GM12878 (cell line): ENCODE results near the gene MRPL2. TPM values are rescaled to one million over a fixed set of nuclear protein-coding genes. Genes with fewer than 3 reads are reported as not detected.
A peak's percentile ranks its signal among the peaks of the same experiment; 100 is the strongest.

Source experiments
- ATAC-seq: fragments of 200-7000 bp; cut with Tn5 transposase; 3 replicates; pipeline ENCODE4 v1.9.1; 2020; ENCODE audit warnings: mild to moderate bottlenecking, moderate library complexity
- Bru-seq: library from RNA; stranded (reverse); fragments of 400-500 nt; gene quantifications from one replicate; lab custom pipeline; 2021; lab: Mats Ljungman, UMichigan
- BruChase-seq, 2 experiments: library from RNA; stranded (reverse); fragments of 400-500 nt; gene quantifications; one replicate each; lab custom pipeline; 2021; lab: Mats Ljungman, UMichigan
- BruUV-seq: library from RNA; stranded (reverse); fragments of 400-500 nt; replicated peaks from 2 replicates; lab custom pipeline; 2021; lab: Mats Ljungman, UMichigan
- CTCF ChIA-PET: fragments of 300-600 bp; sonication (Branson Sonifier 250); formaldehyde crosslinking; extraction: SDS; loops from one replicate; lab custom pipeline; 2021; ENCODE audit warnings: inconsistent platforms; lab: Yijun Ruan, JAX
- POLR2A ChIA-PET: fragments of 350-600 bp; formaldehyde crosslinking; extraction: SDS; loops from one replicate; lab custom pipeline; 2021; ENCODE audit warnings: inconsistent platforms; lab: Charles Lee
- RAD21 ChIA-PET: fragments of 300-600 bp; sonication (Branson Sonifier 250); formaldehyde crosslinking; loops from one replicate; lab custom pipeline; 2023; ENCODE audit warnings: antibody characterized with exemption; ENCODE audit not compliant: unreplicated experiment; lab: Charles Lee
- SMC1A ChIA-PET: fragments of 300-600 bp; sonication (Branson Sonifier 250); formaldehyde crosslinking; loops from one replicate; lab custom pipeline; 2023; ENCODE audit not compliant: unreplicated experiment, uncharacterized antibody; lab: Charles Lee
- DNase-seq: peaks from one replicate; pipeline ENCODE4 v3.0.0-alpha.2; 2011; ENCODE audit warnings: low read depth, low spot score
- FAIRE-seq: peaks from 3 replicates; lab custom pipeline; 2011; peaks lifted over from hg19 to GRCh38; lab: Jason Lieb, UNC
- H2AFZ ChIP-seq: 2 replicates; pipeline ENCODE4 v1.6.0; 2011; ENCODE audit warnings: low read depth, low read length, control low read depth; ENCODE audit not compliant: control insufficient read depth
- H3K27ac ChIP-seq: 2 replicates; pipeline ENCODE4 v1.5.1; 2011; ENCODE audit warnings: control low read depth; ENCODE audit not compliant: control insufficient read depth, insufficient read depth
- H3K27me3 ChIP-seq, 2 experiments: replicated peaks in 1 of 2; 2 replicates each; pipeline versions ENCODE4 v1.6.0 to v1.6.1; 2011; ENCODE audit warnings: low read length in 1 of 2; ENCODE audit not compliant: control insufficient read depth in 2 of 2, insufficient read depth in 2 of 2
- H3K36me3 ChIP-seq, 2 experiments: 2 replicates each; pipeline ENCODE4 v1.5.1; 2011; ENCODE audit warnings: low read length in 1 of 2; ENCODE audit not compliant: control insufficient read depth in 2 of 2, insufficient read depth in 2 of 2
- H3K4me1 ChIP-seq: 2 replicates; pipeline ENCODE4 v1.6.1; 2011; ENCODE audit warnings: mild to moderate bottlenecking, low read length, moderate library complexity, mixed read lengths; ENCODE audit not compliant: control insufficient read depth, insufficient read depth
- H3K4me2 ChIP-seq: 2 replicates; pipeline ENCODE4 v1.6.0; 2011; ENCODE audit warnings: control low read depth; ENCODE audit not compliant: control insufficient read depth, insufficient read depth
- H3K4me3 ChIP-seq: fragments of 200-600 bp; sonication (generic); 2 replicates; pipeline ENCODE4 v1.5.1; 2016
- H3K79me2 ChIP-seq: 2 replicates; pipeline ENCODE4 v1.6.0; 2011; ENCODE audit warnings: low read length; ENCODE audit not compliant: control insufficient read depth, insufficient read depth
- H3K9ac ChIP-seq: 2 replicates; pipeline ENCODE4 v1.8.0; 2011; ENCODE audit warnings: low read length, control low read depth, mixed read lengths; ENCODE audit not compliant: control insufficient read depth, insufficient read depth
- H3K9me3 ChIP-seq: replicated peaks from 3 replicates; pipeline ENCODE4 v1.5.1; 2011; ENCODE audit warnings: mild to moderate bottlenecking, low read length; ENCODE audit not compliant: control insufficient read depth, insufficient read depth
- H4K20me1 ChIP-seq: 2 replicates; pipeline ENCODE4 v1.6.0; 2011; ENCODE audit not compliant: control insufficient read depth, insufficient read depth
- BRCA1 ChIP-seq: IDR thresholded peaks from 2 replicates; pipeline ENCODE4 v1.6.1; 2011; ENCODE audit warnings: low read depth, low read length, improper control_type of control experiment
- ESRRA ChIP-seq: IDR thresholded peaks from 2 replicates; pipeline ENCODE4 v1.6.1; 2012; ENCODE audit warnings: mild to moderate bottlenecking, low read length, improper control_type of control experiment
- GABPA ChIP-seq: IDR thresholded peaks from 2 replicates; pipeline ENCODE4 v1.6.1; 2014; ENCODE audit warnings: antibody characterized with exemption, low read depth, mild to moderate bottlenecking, inconsistent platforms
- HDAC6 ChIP-seq: fragments of 200-600 bp; sonication (generic); IDR thresholded peaks from one replicate; pipeline ENCODE4 v1.8.0; 2017; ENCODE audit warnings: antibody characterized with exemption; ENCODE audit not compliant: unreplicated experiment
- PAX8 ChIP-seq: fragments of 450-650 bp; IDR thresholded peaks from 2 replicates; pipeline ENCODE4 v1.6.1; 2017; ENCODE audit warnings: mild to moderate bottlenecking, moderate library complexity
- POLR2AphosphoS5 ChIP-seq: IDR thresholded peaks from 2 replicates; pipeline ENCODE4 v1.6.1; 2011; ENCODE audit warnings: mild to moderate bottlenecking, low read length, inconsistent platforms
- RCOR1 ChIP-seq: conservative IDR thresholded peaks from 2 replicates; pipeline ENCODE4 v1.6.1; 2012; ENCODE audit warnings: low read depth, low read length, improper control_type of control experiment
- SMAD1 ChIP-seq: fragments of 450-650 bp; IDR thresholded peaks from 2 replicates; pipeline ENCODE4 v1.6.1; 2018; ENCODE audit warnings: mild to moderate bottlenecking, low read depth; ENCODE audit not compliant: partially characterized antibody
- SP1 ChIP-seq: IDR thresholded peaks from one replicate; pipeline ENCODE4 v1.6.1; 2011; ENCODE audit warnings: low read depth, low read length
- TARDBP ChIP-seq: IDR thresholded peaks from 2 replicates; pipeline ENCODE4 v1.6.1; 2016; ENCODE audit warnings: borderline replicate concordance
- TCF3 ChIP-seq: IDR thresholded peaks from 2 replicates; pipeline ENCODE4 v1.6.1; 2012; ENCODE audit warnings: low read depth, mild to moderate bottlenecking, low read length, borderline replicate concordance; ENCODE audit not compliant: insufficient read depth
- YBX1 ChIP-seq: fragments of 450-650 bp; IDR thresholded peaks from 2 replicates; pipeline ENCODE4 v1.6.1; 2016; ENCODE audit warnings: antibody characterized with exemption
- ZNF217 ChIP-seq: fragments of 450-650 bp; IDR thresholded peaks from 2 replicates; pipeline ENCODE4 v1.6.1; 2017; ENCODE audit warnings: antibody characterized with exemption, mild to moderate bottlenecking
- WGBS: methylation state at CpG from one replicate; pipeline ENCODE4 v1.1.6; 2016; ENCODE audit warnings: low lambda C conversion rate; ENCODE audit not compliant: insufficient replicate concordance, insufficient coverage; ENCODE audit errors: missing lambda C conversion rate; 5-methylcytosine and 5-hydroxymethylcytosine counted together
- in situ Hi-C: fragments of 300-500 bp; cut with MboI; formaldehyde crosslinking; loops from 9 replicates; pipeline ENCODE4 v1.14.3; 2018; ENCODE audit warnings: mixed read lengths
- intact Hi-C: fragments of 100-400 bp; cut with micrococcal nuclease; formaldehyde crosslinking; loops from one replicate; pipeline ENCODE4 v1.14.2; 2022; ENCODE audit not compliant: unreplicated experiment
- long read RNA-seq, 2 experiments: library from polyadenylated mRNA; unstranded; transcript quantifications; one replicate each; pipeline ENCODE4 v2.0.0, GENCODE V29; 2019 to 2020
- polyA minus RNA-seq, 3 experiments: library from RNA; depleted of rRNA, polyadenylated mRNA; stranded (reverse); fragments of >200 nt; gene quantifications; 2 replicates each; pipeline ENCODE4 v1.2.3, GENCODE V29; 2011
- polyA plus RNA-seq, 11 experiments: library from polyadenylated mRNA; depleted of rRNA in 4 of 11; unstranded in 6 of 11; stranded (reverse) in 5 of 11; fragments of >200 nt; fragmentation: Nextera tagmentation in 4 of 11; fragmentation: Illumina TruSeq in 1 of 11; extraction: Ambion mirVana in 4 of 11; extraction: Trizol in 1 of 11; gene quantifications; 1 replicate in 1 of 11; 2 replicates in 10 of 11; pipeline versions ENCODE4 v1.2.1 to v1.2.3, GENCODE V29; 2011 to 2016; ENCODE audit warnings: inconsistent platforms in 2 of 11, missing spikeins in 2 of 11, low read depth in 1 of 11
- total RNA-seq, 4 experiments: library from RNA; depleted of rRNA in 3 of 4; stranded (reverse); fragments of >200 nt in 3 of 4; fragmentation: Illumina TruSeq in 1 of 4; extraction: Trizol in 1 of 4; gene quantifications; 2 replicates each; pipeline versions ENCODE4 v1.2.1 to v1.2.3, GENCODE V29; 2013 to 2021
- TF ChIP-seq, protein P1 (sequence below): fragments of 450-650 bp; IDR thresholded peaks from 2 replicates; pipeline ENCODE4 v1.6.1; 2017; ENCODE audit warnings: mild to moderate bottlenecking, low read depth, inconsistent platforms; ENCODE audit not compliant: poor library complexity, severe bottlenecking
- TF ChIP-seq, protein P2 (sequence below): fragments of 450-650 bp; IDR thresholded peaks from 2 replicates; pipeline ENCODE4 v1.6.1; 2017; ENCODE audit warnings: borderline replicate concordance

Gene MRPL2
- total RNA-seq (2013; cell fraction: nucleolus; rRNA removed), result 20.0 and 20.1 TPM in 2 replicates
- 33.2 and 34.8 TPM in 2 replicates for total RNA-seq (2014; rRNA removed)
- total RNA-seq (2014; rRNA removed; fragmentation: Illumina TruSeq; extraction: Trizol), result 32.7 and 38.6 TPM in 2 replicates
- total RNA-seq (2021), result 95.0 and 100 TPM in 2 replicates
- polyA plus RNA-seq (2011; ENCODE audit: low read depth), result 15.7 TPM
- polyA plus RNA-seq (2011; rRNA removed), result 19.7 and 44.5 TPM in 2 replicates
- 44.2 and 56.0 TPM in 2 replicates for polyA plus RNA-seq (2011; cell fraction: cytosol; rRNA removed)
- 41.5 and 42.3 TPM in 2 replicates for polyA plus RNA-seq (2011; cell fraction: nucleus; rRNA removed)
- polyA plus RNA-seq (2012), result 63.1 and 66.6 TPM in 2 replicates
- 43.1 and 59.7 TPM in 2 replicates for polyA plus RNA-seq (2014; fragmentation: Illumina TruSeq; extraction: Trizol)
- 10 to 100 TPM; 29.7 to 42.1 TPM for polyA plus RNA-seq (2014; fragmentation: Nextera tagmentation; extraction: Ambion mirVana)
- polyA plus RNA-seq (2014; rRNA removed), result 56.0 and 56.6 TPM in 2 replicates
- polyA plus RNA-seq (2016; fragmentation: Nextera tagmentation; extraction: Ambion mirVana), result 100 to 1,000 TPM; 120 to 125 TPM
- polyA minus RNA-seq (2011; rRNA and poly(A)+ RNA removed), result 23.8 and 31.3 TPM in 2 replicates
- 10.7 and 26.8 TPM in 2 replicates for polyA minus RNA-seq (2011; cell fraction: cytosol; rRNA and poly(A)+ RNA removed)
- 11.4 and 18.5 TPM in 2 replicates for polyA minus RNA-seq (2011; cell fraction: nucleus; rRNA and poly(A)+ RNA removed)
- Bru-seq, nascent RNA, result percentile 90 among the genes with signal in this experiment
- BruChase-seq, experiment 1, labeled RNA remaining after a 6-hour chase, result percentile 83 among the genes with signal in this experiment
- percentile 81 among the genes with signal in this experiment for BruChase-seq, experiment 2, labeled RNA remaining after a 2-hour chase
- long read RNA-seq, experiment 1, transcript MRPL2-202 (7 exons, 1,588 nt), result major isoform, 20 of 29 reads
- long read RNA-seq, experiment 1, partial matches to known transcripts, result 0 of 29 reads
- long read RNA-seq, experiment 1, other reads (novel, unspliced or antisense), result 2 of 29 reads
- long read RNA-seq, experiment 2, transcript MRPL2-202 (7 exons, 1,588 nt), result major isoform, 8 of 16 reads
- long read RNA-seq, experiment 2, partial matches to known transcripts, result 3 of 16 reads
- long read RNA-seq, experiment 2, other reads (novel, unspliced or antisense), result 4 of 16 reads

DNA sequence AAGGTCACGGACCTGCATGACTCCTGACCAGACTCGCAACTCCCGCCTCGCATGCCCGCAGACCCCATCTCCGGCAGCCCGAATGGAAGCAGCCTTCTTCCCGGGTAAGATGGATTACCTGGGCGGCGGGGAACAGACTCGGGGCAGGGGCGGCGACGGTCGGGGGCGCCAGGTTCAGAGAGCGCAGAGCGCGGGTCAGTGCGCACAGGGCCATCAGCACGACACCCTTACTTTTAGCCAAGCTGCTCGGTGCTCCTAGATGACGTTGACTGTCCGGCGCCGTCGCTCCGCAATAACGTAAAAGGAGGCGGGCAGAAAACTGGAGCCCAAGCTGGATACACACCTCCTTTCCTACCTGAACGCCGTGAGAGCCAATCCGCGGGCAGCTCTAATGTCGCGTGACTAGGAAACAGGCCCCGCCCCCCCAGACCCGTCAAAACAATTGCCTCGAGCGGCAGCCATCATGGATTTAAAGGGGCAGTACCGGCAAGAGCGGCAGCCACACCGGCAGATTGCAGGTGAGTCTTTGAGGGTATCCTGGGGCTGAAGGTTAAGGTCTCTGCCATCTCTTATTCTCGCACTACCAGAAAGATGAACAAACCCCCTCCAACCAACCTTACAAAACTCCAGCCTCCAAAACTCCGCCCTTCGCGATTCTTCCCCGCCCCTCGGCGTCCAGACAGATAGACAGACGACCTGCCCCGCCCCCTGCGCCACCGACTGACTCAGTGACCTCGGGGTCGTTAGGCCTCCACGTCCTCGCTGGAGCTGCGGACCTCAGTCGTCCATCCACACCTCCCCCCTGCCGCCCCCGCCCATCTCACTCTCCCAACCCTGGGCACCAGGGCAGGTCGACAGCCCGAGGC lies at the start of gene MRPL2, which contains the start of gene KLC4:
Gene MRPL2 (minus strand): TSS at position 267 of the 866 bp plus-strand sequence. CDS start 53 bp downstream, at position 214.
Gene KLC4 (plus strand): TSS at position 464 of the 866 bp plus-strand sequence. CDS start 1,705 bp downstream, outside the sequence.
- Histone ChIP-seq H2AFZ (peak within 1 kb of the TSS; percentile 100), H3K27me3 (no peaks in the 10 kb centered on the region), H3K27ac (peak within 1 kb of the TSS; percentile 87), H3K4me2 (peak within 1 kb of the TSS; percentile 97), H3K4me3 (peak within 1 kb of the TSS; percentile 95), H3K36me3 (no peaks in the 10 kb centered on the region; a peak in 2 of 4 replicates), H3K9ac (peak within 1 kb of the TSS; percentile 89), H3K4me1 (peaks cover 3% of the 10 kb centered on the region; the same call in 1 of the 2 replicates), H3K9me3 (no peaks in the 10 kb centered on the region), H3K79me2 (peaks cover 15% of the 10 kb centered on the region), H4K20me1 (no peaks in the 10 kb centered on the region)
- under 1% methylated on average over 62 of the region's 64 CpGs for WGBS
- BruUV-seq, result no TSS peak
- ChIA-PET POLR2A (interaction anchor here (0.5 to 2.5 kb wide), 10 partner anchors 36 to 570 kb away, joined by 3 to 19 read pairs (median 4); partner anchors contain the start of genes CUL9, GTPBP2, KLHDC3 and MEA1), RAD21 (interaction anchor here (0.9 to 3.0 kb wide), 6 partner anchors 37 to 496 kb away, joined by 3 to 16 read pairs (median 4); partner anchors contain the start of genes KLHDC3 and UBR2), SMC1A (interaction anchor here (0.7 to 2.2 kb wide), 6 partner anchors 45 to 159 kb away, joined by 3 to 10 read pairs (median 5); partner anchors contain the start of genes KLHDC3 and MEA1), CTCF (interaction anchor here (0.9 to 1.4 kb wide), 2 partner anchors 49 to 84 kb away, joined by 3 to 4 read pairs; no protein-coding TSS in a partner anchor)
- in situ Hi-C loops, result no loop called here
- peak; percentile 98 for ATAC-seq
- intact Hi-C loops, result loop anchor here (5.0 kb wide), 1 partner anchor 157 kb away; no protein-coding TSS in a partner anchor
- peak; percentile 100 for FAIRE-seq
- DNase-seq, result peak; percentile 97
- TF ChIP-seq, protein P1, sequence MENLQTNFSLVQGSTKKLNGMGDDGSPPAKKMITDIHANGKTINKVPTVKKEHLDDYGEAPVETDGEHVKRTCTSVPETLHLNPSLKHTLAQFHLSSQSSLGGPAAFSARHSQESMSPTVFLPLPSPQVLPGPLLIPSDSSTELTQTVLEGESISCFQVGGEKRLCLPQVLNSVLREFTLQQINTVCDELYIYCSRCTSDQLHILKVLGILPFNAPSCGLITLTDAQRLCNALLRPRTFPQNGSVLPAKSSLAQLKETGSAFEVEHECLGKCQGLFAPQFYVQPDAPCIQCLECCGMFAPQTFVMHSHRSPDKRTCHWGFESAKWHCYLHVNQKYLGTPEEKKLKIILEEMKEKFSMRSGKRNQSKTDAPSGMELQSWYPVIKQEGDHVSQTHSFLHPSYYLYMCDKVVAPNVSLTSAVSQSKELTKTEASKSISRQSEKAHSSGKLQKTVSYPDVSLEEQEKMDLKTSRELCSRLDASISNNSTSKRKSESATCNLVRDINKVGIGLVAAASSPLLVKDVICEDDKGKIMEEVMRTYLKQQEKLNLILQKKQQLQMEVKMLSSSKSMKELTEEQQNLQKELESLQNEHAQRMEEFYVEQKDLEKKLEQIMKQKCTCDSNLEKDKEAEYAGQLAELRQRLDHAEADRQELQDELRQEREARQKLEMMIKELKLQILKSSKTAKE, result peak; percentile 64
- TF ChIP-seq SP1 (peak; percentile 86), YBX1 (no peak), GABPA (no peak), BRCA1 (no peak), ESRRA (no peak), SMAD1 (peak; percentile 16), POLR2AphosphoS5 (peak; percentile 91), ZNF217 (no peak), TARDBP (peak; percentile 74; the same call in 1 of the 2 replicates), PAX8 (no peak), RCOR1 (no peak), TCF3 (no peak), HDAC6 (no peak)
- TF ChIP-seq, protein P2, sequence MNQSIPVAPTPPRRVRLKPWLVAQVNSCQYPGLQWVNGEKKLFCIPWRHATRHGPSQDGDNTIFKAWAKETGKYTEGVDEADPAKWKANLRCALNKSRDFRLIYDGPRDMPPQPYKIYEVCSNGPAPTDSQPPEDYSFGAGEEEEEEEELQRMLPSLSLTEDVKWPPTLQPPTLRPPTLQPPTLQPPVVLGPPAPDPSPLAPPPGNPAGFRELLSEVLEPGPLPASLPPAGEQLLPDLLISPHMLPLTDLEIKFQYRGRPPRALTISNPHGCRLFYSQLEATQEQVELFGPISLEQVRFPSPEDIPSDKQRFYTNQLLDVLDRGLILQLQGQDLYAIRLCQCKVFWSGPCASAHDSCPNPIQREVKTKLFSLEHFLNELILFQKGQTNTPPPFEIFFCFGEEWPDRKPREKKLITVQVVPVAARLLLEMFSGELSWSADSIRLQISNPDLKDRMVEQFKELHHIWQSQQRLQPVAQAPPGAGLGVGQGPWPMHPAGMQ, result no peak
